ENCODE measurements around the gene EIF6.

The EIF6 gene

GRCh38 chr20:35284267-35284991 lies at the start of gene EIF6:
TSS of gene EIF6 (minus strand) at chr20:35284772. CDS start at chr20:35284487, 285 bp downstream.
- ChIA-PET CTCF (interaction anchor here (0.6 to 1.4 kb wide), 4 partner anchors 20 to 207 kb away, joined by 3 to 6 read pairs (median 4); no protein-coding TSS in a partner anchor), POLR2A (interaction anchor here (0.5 to 1.7 kb wide), 18 partner anchors 9 to 1202 kb away, joined by 3 to 19 read pairs (median 4); partner anchors contain the start of genes CEP250 and EDEM2)
- Histone ChIP-seq H3K36me3 (ENCODE audit: control insufficient read depth in 2 of 2, insufficient read depth in 1 of 2, low read length in 2 of 2) (peaks cover 13 to 37% of the 10 kb centered on the region in 2 experiments; a peak in 2 of 3 replicates), H3K4me1 (ENCODE audit: control insufficient read depth, insufficient read depth, low read length) (no peaks in the 10 kb centered on the region), H3K27ac (ENCODE audit: extremely low read depth, low read depth, low read length) (peak within 1 kb of the TSS; percentile 81), H3K9me3 (ENCODE audit: control insufficient read depth, insufficient read depth, low read depth, low read length) (no peaks in the 10 kb centered on the region), H3K4me3 (ENCODE audit: low read depth, low read length) (peak within 1 kb of the TSS; percentile 86)
- TF ChIP-seq ZNF518A (tag by site-specific recombination; conservative IDR thresholded peaks at IDR 0.05; ENCODE audit: low read depth) (peak; percentile 79), GLIS1 (tag by site-specific recombination; IDR thresholded peaks at IDR 0.05) (peak; percentile 78), KLF10 (tag by site-specific recombination; IDR thresholded peaks at IDR 0.05) (peak; percentile 67; the same call in 1 of the 2 replicates), ZBTB10 (tag by site-specific recombination; IDR thresholded peaks at IDR 0.05) (0 out of 2 replicates have a peak, but pooled peaks have one; percentile 12), ZBTB48 (tag by site-specific recombination; IDR thresholded peaks at IDR 0.05) (peak; percentile 87), ZBTB20 (tag by site-specific recombination; IDR thresholded peaks at IDR 0.05) (peak; percentile 52; the same call in 1 of the 2 replicates), PATZ1 (tag by site-specific recombination; IDR thresholded peaks at IDR 0.05) (peak; percentile 53), ZNF148 (tag by site-specific recombination; IDR thresholded peaks at IDR 0.05; ENCODE audit: borderline replicate concordance) (no peak), ZNF2 (tag by site-specific recombination; IDR thresholded peaks at IDR 0.05) (peak; percentile 13; the same call in 1 of the 2 replicates), ZNF670 (tag by site-specific recombination; IDR thresholded peaks at IDR 0.05; ENCODE audit: low read depth) (no peak), ZFP37 (tag by site-specific recombination; IDR thresholded peaks at IDR 0.05) (0 out of 2 replicates have a peak, but pooled peaks have one; percentile 8), ZNF394 (tag by site-specific recombination; IDR thresholded peaks at IDR 0.05; ENCODE audit: borderline replicate concordance) (0 out of 2 replicates have a peak, but pooled peaks have one; percentile 46), SP2 (tag by site-specific recombination; IDR thresholded peaks at IDR 0.05) (peak; percentile 94), KLF16 (tag by site-specific recombination; IDR thresholded peaks at IDR 0.05) (peak; percentile 82; the same call in 1 of the 2 replicates), GLI4 (tag by site-specific recombination; IDR thresholded peaks at IDR 0.05) (no peak), ZNF585B (tag by site-specific recombination; IDR thresholded peaks at IDR 0.05) (no peak), ZNF501 (tag by site-specific recombination; IDR thresholded peaks at IDR 0.05) (0 out of 2 replicates have a peak, but pooled peaks have one; percentile 42), PRDM4 (tag by site-specific recombination; IDR thresholded peaks at IDR 0.05) (no peak), ZNF792 (tag by site-specific recombination; IDR thresholded peaks at IDR 0.05) (no peak), ZNF335 (tag by site-specific recombination; conservative IDR thresholded peaks at IDR 0.05) (peak; percentile 80), ZFP3 (tag by site-specific recombination; IDR thresholded peaks at IDR 0.05; ENCODE audit: low read depth) (peak; percentile 72)

Data from HEK293 (cell line).